Loucy (cell line): Measurements from ENCODE around the gene USP15.

Source experiments
- CTCF ChIP-seq: fragments of 200-600 bp; sonication (generic); conservative IDR thresholded peaks from 2 replicates; pipeline ENCODE4 v1.5.1; 2014; ENCODE audit warnings: mild to moderate bottlenecking, antibody characterized with exemption, low read length
- EZH2phosphoT487 ChIP-seq: fragments of 200-600 bp; IDR thresholded peaks from 2 replicates; pipeline ENCODE4 v1.6.1; 2018; ENCODE audit warnings: antibody characterized with exemption, mild to moderate bottlenecking, moderate library complexity, borderline replicate concordance

GRCh38 chr12:62328296-62328921 lies 68.2 kb downstream of the USP15 start:
- no peak for TF ChIP-seq CTCF
- no peak for TF ChIP-seq EZH2phosphoT487
